PC-9 (cell line): Measurements from ENCODE around the gene ALLC. TPM values are rescaled to one million over a fixed set of nuclear protein-coding genes. Genes with fewer than 3 reads are reported as not detected.

Source experiments
- BruUV-seq: library from RNA; stranded (reverse); fragments of 400-500 nt; replicated peaks from 2 replicates; lab custom pipeline; 2021; lab: Mats Ljungman, UMichigan
- CTCF ChIA-PET: fragments of 300-600 bp; sonication (Branson Sonifier 250); formaldehyde crosslinking; loops from one replicate; lab custom pipeline; 2022; ENCODE audit warnings: antibody characterized with exemption; lab: Charles Lee
- POLR2A ChIA-PET: fragments of 300-600 bp; sonication (Branson Sonifier 250); formaldehyde crosslinking; loops from one replicate; lab custom pipeline; 2022; ENCODE audit warnings: antibody characterized with exemption; ENCODE audit not compliant: unreplicated experiment; lab: Charles Lee
- DNase-seq, 2 experiments: peaks; one replicate each; pipeline versions ENCODE4 v3.0.0 to v3.0.0-alpha.2; 2015 to 2022; ENCODE audit warnings: mixed read lengths in 1 of 2
- H2AFZ ChIP-seq: fragments of 200-600 bp; sonication (generic); 2 replicates; pipeline ENCODE4 v1.8.1; 2017; ENCODE audit warnings: antibody characterized with exemption
- H3F3A ChIP-seq: fragments of 200-600 bp; sonication (generic); 2 replicates; pipeline ENCODE4 v1.8.1; 2017; ENCODE audit warnings: antibody characterized with exemption, mild to moderate bottlenecking, low read depth; ENCODE audit not compliant: insufficient read depth
- H3K27ac ChIP-seq: fragments of 200-600 bp; sonication (generic); 2 replicates; pipeline ENCODE4 v1.6.1; 2016; ENCODE audit warnings: mixed run types
- H3K27me3 ChIP-seq: fragments of 200-600 bp; sonication (generic); 2 replicates; pipeline ENCODE4 v1.6.1; 2016; ENCODE audit warnings: low read depth, mixed run types; ENCODE audit not compliant: insufficient read depth
- H3K36me3 ChIP-seq: fragments of 200-600 bp; sonication (generic); 2 replicates; pipeline ENCODE4 v1.6.1; 2016; ENCODE audit warnings: low read depth, mixed run types
- H3K4me1 ChIP-seq: fragments of 200-600 bp; sonication (generic); replicated peaks from 2 replicates; pipeline ENCODE4 v1.6.1; 2016; ENCODE audit warnings: mixed run types; ENCODE audit not compliant: insufficient read depth
- H3K4me2 ChIP-seq: fragments of 200-600 bp; sonication (generic); 2 replicates; pipeline ENCODE4 v1.6.1; 2017; ENCODE audit warnings: mixed run types
- H3K4me3 ChIP-seq: fragments of 200-600 bp; sonication (generic); 2 replicates; pipeline ENCODE4 v1.6.1; 2016; ENCODE audit warnings: mixed run types
- H3K79me2 ChIP-seq: fragments of 200-600 bp; sonication (generic); 2 replicates; pipeline ENCODE4 v1.6.1; 2017; ENCODE audit warnings: low read depth, mixed run types
- H3K9me2 ChIP-seq: fragments of 200-600 bp; sonication (generic); 2 replicates; pipeline ENCODE4 v1.8.1; 2017; ENCODE audit warnings: mild to moderate bottlenecking; ENCODE audit not compliant: insufficient read depth
- H3K9me3 ChIP-seq: fragments of 200-600 bp; sonication (generic); 2 replicates; pipeline ENCODE4 v1.8.1; 2016; ENCODE audit warnings: low read depth; ENCODE audit not compliant: insufficient read depth
- H4K20me1 ChIP-seq: fragments of 200-600 bp; sonication (generic); 2 replicates; pipeline ENCODE4 v1.8.1; 2017; ENCODE audit not compliant: insufficient read depth
- EZH2 ChIP-seq: fragments of 200-600 bp; sonication (generic); IDR thresholded peaks from 2 replicates; pipeline ENCODE4 v1.8.0; 2017; ENCODE audit warnings: antibody characterized with exemption, low read depth
- intact Hi-C: fragments of 100-400 bp; cut with micrococcal nuclease; formaldehyde crosslinking; loops from one replicate; pipeline ENCODE4 v1.10.0; 2022; ENCODE audit not compliant: unreplicated experiment
- total RNA-seq: library from RNA; stranded (reverse); gene quantifications from 2 replicates; pipeline ENCODE4 v1.2.3, GENCODE V29; 2021
- TF ChIP-seq, protein P1 (sequence below): fragments of 200-600 bp; sonication (generic); conservative IDR thresholded peaks from 2 replicates; pipeline ENCODE4 v1.6.1; 2017; ENCODE audit warnings: mixed run types, antibody characterized with exemption, mild to moderate bottlenecking, moderate library complexity

ALLC gene
- total RNA-seq, 1 experiment from 2014 or later: not detected

DNA sequence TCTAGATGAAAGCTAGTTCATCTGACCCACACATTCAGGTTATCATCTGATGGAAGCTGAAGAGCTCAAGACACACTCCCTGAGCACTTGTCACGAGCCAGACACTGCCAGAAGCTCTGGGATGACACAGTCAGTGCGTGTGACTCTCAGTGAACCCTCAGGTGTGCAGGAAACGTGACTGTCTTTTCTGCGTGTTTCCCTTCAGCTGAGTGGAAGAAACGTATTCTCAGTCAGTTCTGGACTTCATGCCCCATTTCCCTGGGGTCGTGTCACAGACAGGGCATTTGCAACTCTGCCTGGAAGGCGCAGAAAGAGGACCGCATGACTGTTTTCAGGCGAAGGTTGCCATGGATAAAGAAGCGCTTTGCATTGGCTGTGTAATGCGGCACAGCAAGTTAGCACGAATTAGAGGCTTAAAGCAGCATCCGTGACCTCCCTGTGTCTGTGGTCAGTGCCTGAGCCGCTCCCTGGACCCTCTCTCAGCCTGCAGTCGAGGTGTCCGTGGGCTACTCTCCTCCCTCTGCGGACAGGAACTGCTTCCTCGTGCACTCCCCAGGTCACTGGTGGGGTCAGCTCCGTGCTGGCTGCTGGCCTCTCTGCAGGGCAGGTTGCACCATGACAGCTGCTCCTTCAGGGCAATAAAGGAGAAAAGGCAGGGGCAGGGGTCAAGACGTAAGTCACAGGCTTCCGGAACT lies 3.3 kb upstream of the ALLC start:
- Histone ChIP-seq H3K36me3 (no peaks in the 10 kb centered on the region), H3K27ac (no peak overlapping the region), H2AFZ (no peak overlapping the region), H4K20me1 (no peaks in the 10 kb centered on the region; the same call in 1 of the 2 replicates), H3K4me3 (no peak overlapping the region), H3F3A (no peaks in the 10 kb centered on the region), H3K27me3 (peaks cover 48% of the 10 kb centered on the region), H3K4me1 (no peaks in the 10 kb centered on the region), H3K9me3 (no peaks in the 10 kb centered on the region), H3K9me2 (no peaks in the 10 kb centered on the region), H3K79me2 (no peaks in the 10 kb centered on the region), H3K4me2 (no peak overlapping the region)
- intact Hi-C loops: no loop called here
- BruUV-seq: no TSS peak
- CTCF ChIA-PET: no interaction called here
- DNase-seq: no peak
- TF ChIP-seq EZH2: no peak
- TF ChIP-seq, protein P1, sequence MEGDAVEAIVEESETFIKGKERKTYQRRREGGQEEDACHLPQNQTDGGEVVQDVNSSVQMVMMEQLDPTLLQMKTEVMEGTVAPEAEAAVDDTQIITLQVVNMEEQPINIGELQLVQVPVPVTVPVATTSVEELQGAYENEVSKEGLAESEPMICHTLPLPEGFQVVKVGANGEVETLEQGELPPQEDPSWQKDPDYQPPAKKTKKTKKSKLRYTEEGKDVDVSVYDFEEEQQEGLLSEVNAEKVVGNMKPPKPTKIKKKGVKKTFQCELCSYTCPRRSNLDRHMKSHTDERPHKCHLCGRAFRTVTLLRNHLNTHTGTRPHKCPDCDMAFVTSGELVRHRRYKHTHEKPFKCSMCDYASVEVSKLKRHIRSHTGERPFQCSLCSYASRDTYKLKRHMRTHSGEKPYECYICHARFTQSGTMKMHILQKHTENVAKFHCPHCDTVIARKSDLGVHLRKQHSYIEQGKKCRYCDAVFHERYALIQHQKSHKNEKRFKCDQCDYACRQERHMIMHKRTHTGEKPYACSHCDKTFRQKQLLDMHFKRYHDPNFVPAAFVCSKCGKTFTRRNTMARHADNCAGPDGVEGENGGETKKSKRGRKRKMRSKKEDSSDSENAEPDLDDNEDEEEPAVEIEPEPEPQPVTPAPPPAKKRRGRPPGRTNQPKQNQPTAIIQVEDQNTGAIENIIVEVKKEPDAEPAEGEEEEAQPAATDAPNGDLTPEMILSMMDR: no peak
- POLR2A ChIA-PET: interaction anchor here (0.7 kb wide), 1 partner anchor 73 kb away, joined by 3 read pairs; no protein-coding TSS in a partner anchor

DNA sequence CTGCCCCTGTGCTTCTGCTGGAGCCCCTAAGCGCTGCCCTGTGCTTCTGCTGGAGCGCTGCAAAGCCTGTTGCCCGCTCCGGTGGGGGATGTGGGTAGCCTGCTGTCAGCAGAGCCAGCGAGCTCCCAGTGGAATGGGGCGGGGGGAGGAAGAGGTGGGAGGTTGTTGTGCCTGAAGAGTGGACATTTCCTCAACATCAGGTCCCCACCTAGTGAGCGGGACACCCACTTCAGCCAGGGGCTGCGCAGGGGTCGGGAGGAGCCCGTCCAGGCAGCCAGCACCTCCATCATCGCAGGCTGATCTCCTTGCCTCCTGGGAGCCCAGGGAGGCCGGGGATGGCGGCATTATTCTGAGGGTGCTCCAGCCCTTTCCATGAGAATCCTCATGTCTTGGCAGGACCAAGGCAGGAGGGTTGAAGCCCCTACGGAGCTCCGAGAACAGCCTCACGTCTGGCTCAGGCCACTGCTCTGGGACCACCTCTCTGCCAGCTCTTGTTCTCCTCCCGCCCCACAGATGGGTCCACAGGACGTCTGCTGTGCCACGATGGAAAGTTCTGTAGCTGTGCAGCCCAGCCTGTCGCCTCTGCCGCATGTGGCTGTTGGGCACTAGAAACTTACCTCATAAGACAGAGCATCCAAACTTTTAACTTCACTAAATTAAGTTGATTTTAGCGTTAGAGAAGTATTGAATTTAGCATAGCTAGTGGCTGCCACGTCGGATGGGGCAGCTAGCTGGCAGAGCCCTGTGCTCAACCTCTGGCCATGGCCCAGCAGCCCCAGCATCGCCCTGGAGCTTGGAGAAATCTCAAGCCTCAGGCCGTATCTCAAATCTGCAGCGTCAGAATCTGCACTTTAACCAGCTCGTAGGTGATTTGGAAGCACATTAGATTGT lies 1.9 kb upstream of the ALLC start:
- no peaks in the 10 kb centered on the region for H3K36me3 ChIP-seq
- no peaks in the 10 kb centered on the region; the same call in 1 of the 2 replicates for H3K9me3 ChIP-seq
- no TSS peak for BruUV-seq
- no peaks in the 10 kb centered on the region for H3F3A ChIP-seq
- no peak overlapping the region for H3K4me2 ChIP-seq
- H3K4me3 ChIP-seq: no peak overlapping the region
- H4K20me1 ChIP-seq: no peaks in the 10 kb centered on the region; the same call in 1 of the 2 replicates
- DNase-seq: no peak
- H3K27me3 ChIP-seq: peaks cover 48% of the 10 kb centered on the region
- no peak overlapping the region for H2AFZ ChIP-seq
- H3K4me1 ChIP-seq: no peaks in the 10 kb centered on the region
- TF ChIP-seq, protein P1: no peak
- no peak for TF ChIP-seq EZH2
- ChIA-PET POLR2A (no interaction called here), CTCF (no interaction called here)
- H3K79me2 ChIP-seq: no peaks in the 10 kb centered on the region
- intact Hi-C loops: no loop called here
- no peaks in the 10 kb centered on the region for H3K9me2 ChIP-seq
- H3K27ac ChIP-seq: no peak overlapping the region
